HEK293 (cell line): ENCODE results near the gene PYCR2.

ENCODE experiments used
- ATF2 ChIP-seq: fragments of 450-650 bp; formaldehyde crosslinking; IDR thresholded peaks from 2 replicates; pipeline ENCODE4 v1.5.1; 2016; ENCODE audit warnings: missing biosample characterization, missing genetic modification characterization, low read depth
- BCL11B ChIP-seq: fragments of 450-650 bp; formaldehyde crosslinking; IDR thresholded peaks from 2 replicates; pipeline ENCODE4 v1.5.1; 2016; ENCODE audit warnings: low read depth, missing biosample characterization, missing genetic modification characterization
- CTCF ChIP-seq: fragments of 450-650 bp; formaldehyde crosslinking; IDR thresholded peaks from 2 replicates; pipeline ENCODE4 v1.5.1; 2016; ENCODE audit warnings: missing biosample characterization, missing genetic modification characterization
- PRDM1 ChIP-seq: fragments of 450-650 bp; formaldehyde crosslinking; IDR thresholded peaks from 2 replicates; pipeline ENCODE4; 2016; ENCODE audit warnings: missing biosample characterization, missing genetic modification characterization
- SCRT1 ChIP-seq: fragments of 450-650 bp; formaldehyde crosslinking; IDR thresholded peaks from 2 replicates; pipeline ENCODE4 v1.5.1; 2016; ENCODE audit warnings: missing biosample characterization, missing genetic modification characterization, borderline replicate concordance
- SCRT2 ChIP-seq: fragments of 450-650 bp; formaldehyde crosslinking; IDR thresholded peaks from 2 replicates; pipeline ENCODE4 v1.5.1; 2016; ENCODE audit warnings: missing biosample characterization, missing genetic modification characterization
- ZBTB8A ChIP-seq: fragments of 450-650 bp; formaldehyde crosslinking; IDR thresholded peaks from 2 replicates; pipeline ENCODE4 v1.5.1; 2016; ENCODE audit warnings: missing biosample characterization, missing genetic modification characterization
- ZNF174 ChIP-seq: fragments of 450-650 bp; formaldehyde crosslinking; IDR thresholded peaks from 2 replicates; pipeline ENCODE4 v1.5.0; 2017; ENCODE audit warnings: missing biosample characterization, mild to moderate bottlenecking, missing genetic modification characterization
- ZNF248 ChIP-seq: fragments of 450-650 bp; formaldehyde crosslinking; IDR thresholded peaks from 2 replicates; pipeline ENCODE4 v1.5.1; 2017; ENCODE audit warnings: missing biosample characterization, missing genetic modification characterization
- ZNF37A ChIP-seq: fragments of 450-650 bp; IDR thresholded peaks from 2 replicates; pipeline ENCODE4 v1.5.1; 2018; ENCODE audit warnings: missing biosample characterization, missing genetic modification characterization
- ZNF404 ChIP-seq: fragments of 450-650 bp; formaldehyde crosslinking; IDR thresholded peaks from 2 replicates; pipeline ENCODE4 v1.5.1; 2017; ENCODE audit warnings: missing biosample characterization, missing genetic modification characterization
- ZNF473 ChIP-seq: fragments of 450-650 bp; formaldehyde crosslinking; IDR thresholded peaks from 2 replicates; pipeline ENCODE4 v1.5.1; 2017; ENCODE audit warnings: missing biosample characterization, missing genetic modification characterization
- ZNF48 ChIP-seq: fragments of 450-650 bp; formaldehyde crosslinking; IDR thresholded peaks from 2 replicates; pipeline ENCODE4 v1.5.1; 2016; ENCODE audit warnings: missing biosample characterization, missing genetic modification characterization
- ZNF585B ChIP-seq: fragments of 450-650 bp; formaldehyde crosslinking; IDR thresholded peaks from 2 replicates; pipeline ENCODE4 v1.5.1; 2016; ENCODE audit warnings: missing biosample characterization, missing genetic modification characterization
- ZNF610 ChIP-seq: fragments of 450-650 bp; formaldehyde crosslinking; IDR thresholded peaks from 2 replicates; pipeline ENCODE4 v1.5.1; 2016; ENCODE audit warnings: missing biosample characterization, missing genetic modification characterization, borderline replicate concordance
- ZNF658 ChIP-seq: fragments of 450-650 bp; formaldehyde crosslinking; IDR thresholded peaks from 2 replicates; pipeline ENCODE4; 2016; ENCODE audit warnings: missing biosample characterization, missing genetic modification characterization
- TF ChIP-seq, protein P1 (sequence below): fragments of 450-650 bp; formaldehyde crosslinking; IDR thresholded peaks from 2 replicates; pipeline ENCODE4 v1.5.1; 2016; ENCODE audit warnings: missing biosample characterization, missing genetic modification characterization
- TF ChIP-seq, protein P2 (sequence below): fragments of 450-650 bp; formaldehyde crosslinking; IDR thresholded peaks from 2 replicates; pipeline ENCODE4 v1.5.1; 2016; ENCODE audit warnings: missing biosample characterization, missing genetic modification characterization
- TF ChIP-seq, protein P3 (sequence below): fragments of 450-650 bp; formaldehyde crosslinking; IDR thresholded peaks from 2 replicates; pipeline ENCODE4 v1.5.1; 2016; ENCODE audit warnings: missing biosample characterization, missing genetic modification characterization
- TF ChIP-seq, protein P4 (sequence below): fragments of 450-650 bp; formaldehyde crosslinking; IDR thresholded peaks from 2 replicates; pipeline ENCODE4 v1.5.1; 2016; ENCODE audit warnings: missing biosample characterization, missing genetic modification characterization
- TF ChIP-seq, protein P5 (sequence below): fragments of 450-650 bp; formaldehyde crosslinking; conservative IDR thresholded peaks from 2 replicates; pipeline ENCODE4 v1.5.1; 2016; ENCODE audit warnings: low read depth, missing biosample characterization, missing genetic modification characterization

The PYCR2 gene

GRCh38 chr1:225882694-225883615 is 41.1 kb downstream of the PYCR2 start (continued):
- TF ChIP-seq CTCF (no peak), ZNF48 (tag by site-specific recombination) (no peak), SCRT1 (tag by site-specific recombination) (no peak), ZNF404 (no peak), ATF2 (tag by site-specific recombination) (no peak), ZNF174 (tag by site-specific recombination) (no peak), ZNF248 (tag by site-specific recombination) (no peak), PRDM1 (tag by site-specific recombination) (no peak), SCRT2 (tag by site-specific recombination) (no peak), BCL11B (tag by site-specific recombination) (peak; percentile 14; the same call in 1 of the 2 replicates), ZNF658 (tag by site-specific recombination) (no peak), ZNF610 (0 out of 2 replicates have a peak, but pooled peaks have one; percentile 43), ZBTB8A (tag by site-specific recombination) (peak; percentile 79), ZNF585B (tag by site-specific recombination) (no peak), ZNF37A (tag by site-specific recombination) (peak; percentile 76), ZNF473 (tag by site-specific recombination) (no peak)
- TF ChIP-seq, protein P1, sequence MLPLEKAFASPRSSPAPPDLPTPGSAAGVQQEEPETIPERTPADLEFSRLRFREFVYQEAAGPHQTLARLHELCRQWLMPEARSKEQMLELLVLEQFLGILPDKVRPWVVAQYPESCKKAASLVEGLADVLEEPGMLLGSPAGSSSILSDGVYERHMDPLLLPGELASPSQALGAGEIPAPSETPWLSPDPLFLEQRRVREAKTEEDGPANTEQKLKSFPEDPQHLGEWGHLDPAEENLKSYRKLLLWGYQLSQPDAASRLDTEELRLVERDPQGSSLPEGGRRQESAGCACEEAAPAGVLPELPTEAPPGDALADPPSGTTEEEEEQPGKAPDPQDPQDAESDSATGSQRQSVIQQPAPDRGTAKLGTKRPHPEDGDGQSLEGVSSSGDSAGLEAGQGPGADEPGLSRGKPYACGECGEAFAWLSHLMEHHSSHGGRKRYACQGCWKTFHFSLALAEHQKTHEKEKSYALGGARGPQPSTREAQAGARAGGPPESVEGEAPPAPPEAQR (tag by site-specific recombination): no peak
- TF ChIP-seq, protein P2, sequence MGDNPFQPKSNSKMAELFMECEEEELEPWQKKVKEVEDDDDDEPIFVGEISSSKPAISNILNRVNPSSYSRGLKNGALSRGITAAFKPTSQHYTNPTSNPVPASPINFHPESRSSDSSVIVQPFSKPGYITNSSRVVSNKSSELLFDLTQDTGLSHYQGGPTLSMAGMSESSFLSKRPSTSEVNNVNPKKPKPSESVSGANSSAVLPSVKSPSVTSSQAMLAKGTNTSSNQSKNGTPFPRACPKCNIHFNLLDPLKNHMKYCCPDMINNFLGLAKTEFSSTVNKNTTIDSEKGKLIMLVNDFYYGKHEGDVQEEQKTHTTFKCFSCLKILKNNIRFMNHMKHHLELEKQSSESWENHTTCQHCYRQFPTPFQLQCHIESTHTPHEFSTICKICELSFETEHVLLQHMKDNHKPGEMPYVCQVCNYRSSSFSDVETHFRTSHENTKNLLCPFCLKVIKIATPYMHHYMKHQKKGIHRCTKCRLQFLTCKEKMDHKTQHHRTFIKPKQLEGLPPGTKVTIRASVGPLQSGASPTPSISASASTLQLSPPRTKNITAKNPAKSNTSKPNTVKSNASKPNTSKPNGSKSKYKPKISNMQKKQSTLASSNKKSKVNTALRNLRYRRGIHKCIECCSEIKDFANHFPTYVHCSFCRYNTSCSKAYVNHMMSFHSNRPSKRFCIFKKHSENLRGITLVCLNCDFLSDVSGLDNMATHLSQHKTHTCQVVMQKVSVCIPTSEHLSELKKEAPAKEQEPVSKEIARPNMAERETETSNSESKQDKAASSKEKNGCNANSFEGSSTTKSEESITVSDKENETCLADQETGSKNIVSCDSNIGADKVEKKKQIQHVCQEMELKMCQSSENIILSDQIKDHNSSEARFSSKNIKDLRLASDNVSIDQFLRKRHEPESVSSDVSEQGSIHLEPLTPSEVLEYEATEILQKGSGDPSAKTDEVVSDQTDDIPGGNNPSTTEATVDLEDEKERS (tag by site-specific recombination): no peak
- TF ChIP-seq, protein P3, sequence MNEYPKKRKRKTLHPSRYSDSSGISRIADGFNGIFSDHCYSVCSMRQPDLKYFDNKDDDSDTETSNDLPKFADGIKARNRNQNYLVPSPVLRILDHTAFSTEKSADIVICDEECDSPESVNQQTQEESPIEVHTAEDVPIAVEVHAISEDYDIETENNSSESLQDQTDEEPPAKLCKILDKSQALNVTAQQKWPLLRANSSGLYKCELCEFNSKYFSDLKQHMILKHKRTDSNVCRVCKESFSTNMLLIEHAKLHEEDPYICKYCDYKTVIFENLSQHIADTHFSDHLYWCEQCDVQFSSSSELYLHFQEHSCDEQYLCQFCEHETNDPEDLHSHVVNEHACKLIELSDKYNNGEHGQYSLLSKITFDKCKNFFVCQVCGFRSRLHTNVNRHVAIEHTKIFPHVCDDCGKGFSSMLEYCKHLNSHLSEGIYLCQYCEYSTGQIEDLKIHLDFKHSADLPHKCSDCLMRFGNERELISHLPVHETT: no peak
- TF ChIP-seq, protein P4, sequence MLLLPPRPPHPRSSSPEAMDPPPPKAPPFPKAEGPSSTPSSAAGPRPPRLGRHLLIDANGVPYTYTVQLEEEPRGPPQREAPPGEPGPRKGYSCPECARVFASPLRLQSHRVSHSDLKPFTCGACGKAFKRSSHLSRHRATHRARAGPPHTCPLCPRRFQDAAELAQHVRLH (tag by site-specific recombination): no peak; the same call in 1 of the 2 replicates
- TF ChIP-seq, protein P5, sequence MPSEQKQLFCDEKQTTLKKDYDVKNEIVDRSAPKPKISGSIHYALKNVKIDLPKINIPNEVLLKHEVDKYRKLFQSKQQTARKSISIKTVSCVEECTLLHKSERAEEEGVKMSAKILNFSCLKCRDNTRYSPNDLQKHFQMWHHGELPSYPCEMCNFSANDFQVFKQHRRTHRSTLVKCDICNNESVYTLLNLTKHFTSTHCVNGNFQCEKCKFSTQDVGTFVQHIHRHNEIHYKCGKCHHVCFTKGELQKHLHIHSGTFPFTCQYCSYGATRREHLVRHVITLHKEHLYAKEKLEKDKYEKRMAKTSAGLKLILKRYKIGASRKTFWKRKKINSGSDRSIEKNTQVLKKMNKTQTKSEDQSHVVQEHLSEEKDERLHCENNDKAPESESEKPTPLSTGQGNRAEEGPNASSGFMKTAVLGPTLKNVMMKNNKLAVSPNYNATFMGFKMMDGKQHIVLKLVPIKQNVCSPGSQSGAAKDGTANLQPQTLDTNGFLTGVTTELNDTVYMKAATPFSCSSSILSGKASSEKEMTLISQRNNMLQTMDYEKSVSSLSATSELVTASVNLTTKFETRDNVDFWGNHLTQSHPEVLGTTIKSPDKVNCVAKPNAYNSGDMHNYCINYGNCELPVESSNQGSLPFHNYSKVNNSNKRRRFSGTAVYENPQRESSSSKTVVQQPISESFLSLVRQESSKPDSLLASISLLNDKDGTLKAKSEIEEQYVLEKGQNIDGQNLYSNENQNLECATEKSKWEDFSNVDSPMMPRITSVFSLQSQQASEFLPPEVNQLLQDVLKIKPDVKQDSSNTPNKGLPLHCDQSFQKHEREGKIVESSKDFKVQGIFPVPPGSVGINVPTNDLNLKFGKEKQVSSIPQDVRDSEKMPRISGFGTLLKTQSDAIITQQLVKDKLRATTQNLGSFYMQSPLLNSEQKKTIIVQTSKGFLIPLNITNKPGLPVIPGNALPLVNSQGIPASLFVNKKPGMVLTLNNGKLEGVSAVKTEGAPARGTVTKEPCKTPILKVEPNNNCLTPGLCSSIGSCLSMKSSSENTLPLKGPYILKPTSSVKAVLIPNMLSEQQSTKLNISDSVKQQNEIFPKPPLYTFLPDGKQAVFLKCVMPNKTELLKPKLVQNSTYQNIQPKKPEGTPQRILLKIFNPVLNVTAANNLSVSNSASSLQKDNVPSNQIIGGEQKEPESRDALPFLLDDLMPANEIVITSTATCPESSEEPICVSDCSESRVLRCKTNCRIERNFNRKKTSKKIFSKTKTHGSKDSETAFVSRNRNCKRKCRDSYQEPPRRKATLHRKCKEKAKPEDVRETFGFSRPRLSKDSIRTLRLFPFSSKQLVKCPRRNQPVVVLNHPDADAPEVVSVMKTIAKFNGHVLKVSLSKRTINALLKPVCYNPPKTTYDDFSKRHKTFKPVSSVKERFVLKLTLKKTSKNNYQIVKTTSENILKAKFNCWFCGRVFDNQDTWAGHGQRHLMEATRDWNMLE (tag by site-specific recombination): no peak
